ENCODE measurements around the gene TRIM34. TPM values are rescaled to one million over a fixed set of nuclear protein-coding genes. Genes with fewer than 3 reads are reported as not detected.
"Not testable (repeated sequence)": the region's sequence is repeated elsewhere in the genome, so short reads cannot be mapped to it uniquely, and the experiment has no call there.

The TRIM34 gene
- polyA plus RNA-seq, 12 donors, result 2.9 to 9.6 (median 4.4) TPM; not detected in 2

GRCh38 chr11:5684036-5684645, 59.3 kb downstream of the TRIM34 start:
- DNase-seq, result peak; percentile 22

GRCh38 chr11:5684646-5685362, 60.0 kb downstream of the TRIM34 start, which contains the start of gene TRIM5:
Gene TRIM5, minus strand, starts transcription at chr11:5685074. Its CDS starts 4,897 bp downstream, at chr11:5680177.
- DNase-seq, result peak; percentile 96

DNA sequence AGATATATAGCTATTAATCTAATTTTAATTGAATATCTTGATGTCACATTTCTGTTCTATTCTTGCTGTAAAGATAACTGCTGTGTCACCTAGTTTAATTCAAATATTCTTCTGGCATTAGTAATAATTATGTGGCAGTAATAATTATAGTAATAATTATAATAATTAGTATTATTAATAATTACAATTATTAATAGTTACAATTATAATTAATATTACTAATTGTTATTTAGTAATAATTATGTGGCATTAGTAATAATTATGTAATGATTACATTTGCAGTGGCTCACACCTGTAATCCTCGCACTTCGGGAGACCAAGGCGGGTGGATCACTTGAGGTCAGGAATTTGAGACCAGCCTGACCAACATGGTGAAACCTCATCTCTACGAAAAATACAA, 61.6 kb downstream of the TRIM34 start:
- no peak for DNase-seq

DNA sequence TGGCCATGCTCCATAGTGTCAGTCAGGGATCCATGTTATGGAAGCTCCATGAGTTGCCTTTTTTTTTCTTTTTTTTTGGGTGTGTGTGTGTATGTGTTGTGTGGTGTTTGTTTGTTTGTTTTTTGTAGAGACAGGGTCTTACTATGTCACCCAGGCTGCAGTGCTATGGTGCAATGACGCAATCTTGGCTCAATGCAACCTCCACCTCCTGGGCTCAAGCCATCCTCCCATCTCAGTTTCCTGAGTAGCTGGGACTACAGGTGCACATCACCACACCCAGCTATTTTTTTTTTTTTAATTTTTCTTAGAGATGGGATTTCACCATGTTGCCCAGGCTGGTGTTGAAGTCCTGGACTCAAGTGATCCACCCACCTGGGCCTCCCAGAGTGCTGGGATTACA, 63.7 kb downstream of the TRIM34 start:
- DNase-seq, result no peak

DNA sequence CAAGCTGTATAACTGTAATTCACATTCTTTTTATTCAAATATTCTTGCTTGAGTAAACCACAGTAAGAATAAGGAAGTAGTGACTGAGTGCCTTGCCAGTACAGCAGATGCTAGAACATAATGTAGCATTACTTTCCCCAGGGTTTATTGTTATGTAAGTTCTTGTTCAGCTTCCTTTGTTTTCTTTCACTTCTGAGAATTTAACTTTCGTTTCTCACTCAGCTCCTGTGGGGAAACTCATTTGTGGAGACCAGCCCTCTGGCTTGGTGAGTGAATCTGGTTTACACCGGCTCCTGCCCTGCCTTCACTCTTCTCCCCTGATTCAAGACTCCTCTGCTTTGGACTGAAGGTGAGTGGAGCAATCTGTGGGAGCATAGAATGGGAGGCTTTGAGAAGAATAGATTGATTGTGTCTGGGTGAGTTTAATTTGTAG, 64.8 kb downstream of the TRIM34 start, which contains the start of gene TRIM22:
TSS of gene TRIM22 (plus strand) at position 240 of the 433 bp plus-strand sequence. CDS start 6,443 bp downstream, outside the sequence.
- DNase-seq, result peak; percentile 70

DNA sequence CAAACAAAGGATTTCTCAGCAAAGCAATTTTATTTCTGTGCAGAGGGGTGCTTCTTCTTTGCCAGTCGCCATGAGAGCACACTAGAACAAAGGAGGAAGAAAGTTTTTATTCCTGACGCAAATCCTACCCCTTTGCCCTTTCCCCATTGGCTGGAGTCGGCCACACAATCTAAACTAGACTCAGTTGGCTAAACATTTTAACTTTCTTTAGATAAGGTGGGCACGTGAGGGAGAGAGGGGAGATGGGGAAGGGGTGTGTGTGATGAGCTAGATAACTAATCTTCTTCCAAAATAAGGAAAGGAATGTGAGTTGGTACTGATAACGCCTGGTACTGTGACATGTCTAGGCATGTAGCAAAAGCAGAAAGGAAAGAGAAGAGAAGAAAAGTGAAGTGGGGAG, 65.4 kb downstream of the TRIM34 start:
- DNase-seq, result no peak

DNA sequence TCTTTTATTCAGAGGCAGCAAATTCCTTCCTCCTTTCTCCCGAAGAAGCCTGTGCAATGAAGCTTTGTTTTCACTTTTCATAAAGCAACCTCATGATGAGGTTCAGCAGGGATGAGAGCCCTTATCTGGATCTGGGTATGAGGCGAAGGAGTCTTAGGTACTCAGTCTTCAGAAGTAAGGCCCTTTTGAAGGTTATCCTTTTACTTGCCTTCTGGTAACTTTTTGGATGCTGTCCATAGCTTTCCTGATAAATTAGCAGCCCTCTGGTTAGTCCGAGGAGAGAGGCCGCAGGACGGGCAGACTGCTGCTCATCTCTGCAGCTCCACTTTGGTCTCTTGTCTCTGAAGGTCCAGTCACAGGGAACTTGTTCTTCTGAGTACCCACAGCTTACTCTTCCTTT, 65.9 kb downstream of the TRIM34 start:
- DNase-seq, result no peak

- not testable (repeated sequence) for DNase-seq
These were observed 66.6 kb downstream of the TRIM34 start for GRCh38 chr11:5691238-5691963.

DNA sequence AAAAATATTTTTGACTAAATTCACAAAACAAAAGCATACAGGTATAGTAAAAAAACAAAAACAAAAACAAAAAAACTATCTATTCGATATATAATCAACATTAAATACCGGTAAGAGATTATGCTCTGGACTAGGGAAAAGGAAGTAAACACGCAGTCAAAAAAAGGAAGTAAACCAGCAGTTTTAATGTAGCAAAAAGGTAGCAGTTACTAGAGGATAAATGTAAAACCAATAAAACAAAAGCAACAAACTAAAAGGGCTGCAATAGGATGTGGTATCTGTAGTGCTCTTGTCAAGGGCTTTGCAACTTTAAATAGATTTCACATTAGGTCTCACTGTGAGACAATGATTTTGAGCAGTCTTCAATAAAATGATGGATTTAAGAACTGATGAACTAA, 67.2 kb downstream of the TRIM34 start:
- DNase-seq, result no peak

Other genes with a start within 250 kb of the TRIM34 start
- not detected for gene OR51M1, start 241.2 kb upstream of the TRIM34 start, polyA plus RNA-seq (ENCODE audit: insufficient read length in 12 of 12)
- not detected for gene OR51Q1, start 202.9 kb upstream of the TRIM34 start, polyA plus RNA-seq (ENCODE audit: insufficient read length in 12 of 12)
- not detected for gene OR51I1, start 183.5 kb upstream of the TRIM34 start, polyA plus RNA-seq (ENCODE audit: insufficient read length in 12 of 12)
- gene OR51I2, start 175.7 kb upstream of the TRIM34 start, polyA plus RNA-seq (ENCODE audit: insufficient read length in 12 of 12), result not detected
- gene OR52D1, start 136.3 kb upstream of the TRIM34 start, polyA plus RNA-seq (ENCODE audit: insufficient read length in 12 of 12), result not detected
- gene UBQLN3, start 115.0 kb upstream of the TRIM34 start, polyA plus RNA-seq (ENCODE audit: insufficient read length in 12 of 12), result not detected
- gene UBQLNL, start 108.3 kb upstream of the TRIM34 start, polyA plus RNA-seq (ENCODE audit: insufficient read length in 12 of 12), result under 1 TPM in 10 of 12 donors, not detected in 2; 0.11 to 0.77 (median 0.17) TPM
- under 1 TPM in 1 of 12 donors, not detected in 11; 0.29 TPM for gene OR52H1, start 76.5 kb upstream of the TRIM34 start, polyA plus RNA-seq (ENCODE audit: insufficient read length in 12 of 12)
- under 1 TPM in 1 of 12 donors, not detected in 11; 0.17 TPM for gene OR52B6, start 44.1 kb upstream of the TRIM34 start, polyA plus RNA-seq (ENCODE audit: insufficient read length in 12 of 12)
- 1 to 10 TPM in 8 of 12 donors, under 1 TPM in 2, not detected in 2; 0.93 to 3.6 (median 1.3) TPM for gene TRIM6, start 28.4 kb upstream of the TRIM34 start, polyA plus RNA-seq (ENCODE audit: insufficient read length in 12 of 12)
- 10 to 100 TPM in 11 of 12 donors, not detected in 1; 10.8 to 23.6 (median 14.5) TPM for gene TRIM5, start 60.1 kb downstream of the TRIM34 start, polyA plus RNA-seq (ENCODE audit: insufficient read length in 12 of 12)
- gene TRIM22, start 64.8 kb downstream of the TRIM34 start, polyA plus RNA-seq (ENCODE audit: insufficient read length in 12 of 12), result 10 to 100 TPM in 4 of 12 donors, 1 to 10 TPM in 7, not detected in 1; 4.5 to 17.5 (median 9.6) TPM
- gene OR56B1, start 111.4 kb downstream of the TRIM34 start, polyA plus RNA-seq (ENCODE audit: insufficient read length in 12 of 12), result not detected
- not detected for gene OR52N4, start 129.2 kb downstream of the TRIM34 start, polyA plus RNA-seq (ENCODE audit: insufficient read length in 12 of 12)
- gene OR52N5, start 158.4 kb downstream of the TRIM34 start, polyA plus RNA-seq (ENCODE audit: insufficient read length in 12 of 12), result not detected
- gene OR52N1, start 166.3 kb downstream of the TRIM34 start, polyA plus RNA-seq (ENCODE audit: insufficient read length in 12 of 12), result not detected
- not detected for gene OR52N2, start 183.9 kb downstream of the TRIM34 start, polyA plus RNA-seq (ENCODE audit: insufficient read length in 12 of 12)
- gene OR52E6, start 216.9 kb downstream of the TRIM34 start, polyA plus RNA-seq (ENCODE audit: insufficient read length in 12 of 12), result not detected
- not detected for gene OR52E8, start 232.7 kb downstream of the TRIM34 start, polyA plus RNA-seq (ENCODE audit: insufficient read length in 12 of 12)

Data from muscle of arm (tissue), 12 donors.